ENCODE data around the gene RANBP6.

The RANBP6 gene

DNA sequence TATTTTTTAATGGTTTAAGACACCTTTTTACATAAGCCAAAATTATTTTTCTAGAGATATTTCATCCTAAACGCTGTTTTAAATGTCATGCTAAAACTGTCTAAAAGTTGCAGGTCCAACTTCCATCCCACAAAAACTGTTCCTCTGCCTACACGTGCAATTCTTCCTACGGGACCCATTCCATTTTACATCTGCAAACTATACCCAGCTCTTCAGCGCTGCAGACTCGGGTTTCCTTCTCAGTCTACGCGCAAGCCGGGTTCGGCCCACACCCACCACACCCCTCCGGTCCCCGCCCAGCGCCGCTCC, 8.7 kb downstream of the RANBP6 start:
- no peak for DNase-seq

DNA sequence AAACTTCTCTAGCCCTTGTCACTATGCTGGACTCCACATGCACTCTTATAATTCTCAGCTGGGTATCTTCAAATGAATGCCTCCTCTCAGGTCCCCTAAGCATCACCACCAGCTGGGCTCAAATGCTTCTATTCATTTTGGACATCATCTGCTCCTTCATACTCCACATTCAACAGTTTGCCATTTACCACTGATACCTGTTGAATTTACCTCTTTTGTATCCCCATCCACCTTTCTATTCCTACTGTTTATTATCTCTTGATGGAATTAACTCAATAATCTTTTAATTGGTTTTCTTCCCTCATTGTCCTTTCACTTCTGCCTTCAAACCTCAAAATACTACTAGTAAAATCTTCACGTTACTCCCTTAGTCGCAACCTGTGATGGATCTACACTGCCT, 14.5 kb downstream of the RANBP6 start:
- DNase-seq, result no peak

DNA sequence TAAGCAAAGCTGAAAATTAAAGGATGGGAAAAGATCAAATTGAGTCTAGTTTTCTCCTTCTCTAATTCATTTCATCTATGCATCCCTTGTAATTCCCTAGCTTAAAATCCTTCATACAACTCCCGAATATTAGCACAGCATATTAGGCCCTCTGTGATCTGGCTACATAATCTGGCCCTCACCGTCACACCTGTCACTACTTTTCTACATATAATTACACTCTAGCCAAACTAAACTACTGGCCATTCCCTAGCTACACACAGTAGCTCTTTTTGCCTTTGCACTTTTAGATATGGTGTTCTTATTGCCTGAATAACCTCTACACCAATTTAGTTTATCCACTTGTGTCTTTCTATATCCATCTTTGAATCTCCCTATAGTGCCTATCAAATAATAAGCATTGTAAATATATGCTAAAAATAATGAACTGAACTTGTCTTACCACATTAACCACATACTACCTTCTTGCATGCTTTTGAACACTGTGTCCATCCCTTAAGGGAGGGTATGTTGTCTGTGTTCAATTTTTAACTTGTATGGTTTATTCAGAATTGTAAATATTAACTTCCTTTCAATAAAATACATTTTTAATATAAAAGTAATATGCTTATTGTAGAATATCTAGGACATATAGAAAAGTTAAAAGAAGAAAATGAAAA, 15.9 kb downstream of the RANBP6 start:
- DNase-seq, result no peak

DNA sequence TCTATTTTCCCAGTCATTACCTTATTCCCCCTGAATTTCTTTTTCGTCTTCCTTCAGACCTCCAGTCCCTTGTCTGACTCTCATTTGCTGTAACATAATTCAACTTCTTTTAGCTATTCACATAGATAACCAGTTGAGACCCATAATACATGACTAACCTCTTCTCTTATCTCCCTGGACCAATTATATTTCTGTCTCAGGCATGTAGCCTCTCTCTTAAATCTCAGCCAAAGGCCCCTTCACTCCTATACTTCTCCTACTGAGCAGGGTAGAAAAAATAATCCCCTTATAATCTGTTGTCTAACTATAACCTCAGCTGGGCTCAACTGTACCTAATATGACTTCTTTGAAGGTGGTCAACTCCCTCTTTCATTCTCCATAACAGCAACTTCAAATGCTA, 20.9 kb downstream of the RANBP6 start:
- DNase-seq, result no peak

DNA sequence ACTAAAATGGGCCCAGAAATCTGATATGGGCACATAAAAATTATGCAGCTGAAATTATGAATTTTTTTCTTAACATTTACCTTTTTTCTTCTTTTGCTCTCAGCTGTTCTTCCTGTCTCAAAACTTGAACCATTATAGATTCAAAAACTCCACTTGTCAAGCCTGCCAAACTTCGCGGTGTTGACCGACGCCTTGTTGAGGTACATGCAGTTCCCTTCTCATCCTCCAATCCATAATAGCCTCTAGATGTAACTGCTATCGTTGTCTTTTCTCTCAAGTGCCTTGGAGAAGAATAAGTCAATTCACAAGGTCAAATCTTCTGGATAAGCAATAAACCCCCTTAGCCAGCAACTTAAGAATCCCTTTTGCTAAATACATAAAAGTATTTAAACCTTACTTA, 27.2 kb downstream of the RANBP6 start:
- DNase-seq, result no peak

DNA sequence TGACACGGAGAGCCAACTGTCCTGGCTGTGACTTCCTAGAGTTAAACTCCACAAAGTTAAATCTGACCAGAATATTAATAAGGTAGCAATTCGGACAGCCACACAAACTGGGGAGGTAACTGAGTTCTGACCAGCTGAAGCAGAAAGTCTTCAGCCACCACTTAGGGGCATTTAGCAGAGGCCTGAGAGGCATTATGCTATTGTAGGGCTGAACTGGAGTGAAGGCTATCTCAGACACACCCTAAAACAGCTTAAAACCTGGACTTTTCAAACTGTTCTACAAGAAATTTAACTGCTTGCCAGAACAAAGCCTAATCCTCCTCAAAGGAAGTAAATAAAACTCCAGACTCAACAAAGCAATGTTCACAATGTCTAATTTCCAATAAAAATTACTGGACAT, 32.4 kb downstream of the RANBP6 start:
- no peak for DNase-seq

GRCh38 chr9:5982317-5982716, 33.1 kb downstream of the RANBP6 start:
- DNase-seq, result no peak

- no peak for DNase-seq
These were observed 36.9 kb downstream of the RANBP6 start for GRCh38 chr9:5978523-5978922.

DNA sequence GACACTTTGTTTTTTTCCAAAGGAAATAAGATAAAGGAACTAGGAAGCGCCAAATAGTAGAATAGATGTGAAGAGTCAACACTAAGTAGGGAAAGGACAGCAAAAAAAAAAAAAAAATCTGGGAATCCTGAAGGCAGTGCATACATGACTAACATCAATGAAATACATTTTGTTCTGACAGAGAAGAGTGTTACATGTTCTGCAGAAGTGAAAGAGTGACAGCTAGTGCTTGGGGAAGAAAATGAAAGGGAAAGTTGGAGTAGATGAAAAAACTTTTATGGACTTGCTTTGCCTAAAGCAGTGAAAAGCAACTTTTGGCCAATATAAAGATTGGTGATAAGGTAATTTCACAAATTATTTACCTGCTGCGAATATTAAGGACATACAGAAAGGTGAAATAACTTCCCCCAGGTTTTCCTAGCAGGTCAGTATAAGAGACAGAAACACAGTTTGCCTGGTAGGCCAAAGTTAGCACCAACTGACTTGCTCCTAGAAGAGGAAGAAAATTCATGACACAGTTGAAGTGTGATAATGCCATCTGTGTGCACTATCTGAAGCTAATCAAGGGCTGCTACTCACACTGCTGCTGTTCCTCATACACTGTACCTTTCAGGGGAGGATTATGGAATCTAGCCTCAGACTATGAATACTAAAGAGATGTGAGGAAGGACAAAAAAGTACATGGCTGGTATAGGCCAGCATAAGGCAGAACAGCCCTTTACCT, 38.6 kb downstream of the RANBP6 start:
- no peak for DNase-seq

DNA sequence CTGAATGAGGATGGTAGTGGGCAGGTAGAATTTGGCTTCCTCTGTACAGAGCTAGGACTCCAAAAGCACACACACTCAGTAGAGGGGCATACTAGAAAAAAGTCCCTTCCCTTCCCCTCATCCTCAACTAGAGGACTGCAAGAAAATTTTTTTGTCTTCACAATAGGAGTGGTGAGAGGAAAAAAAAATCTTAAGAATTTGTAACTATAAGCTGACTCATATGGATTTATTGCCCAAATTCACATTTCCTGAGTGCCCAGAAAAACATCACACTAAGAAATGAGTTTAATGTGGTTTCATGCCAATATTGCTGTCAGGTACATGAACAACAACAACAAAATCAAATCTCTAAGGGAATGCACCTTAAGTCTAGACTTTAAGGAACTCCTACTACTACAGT, 43.7 kb downstream of the RANBP6 start:
- no peak for DNase-seq

Measured in CD4-positive, alpha-beta T cell treated with Interleukin-17A for 4 hours (primary cell).